ENCODE data around the gene VWA3B. TPM values are rescaled to one million over a fixed set of nuclear protein-coding genes. Genes with fewer than 3 reads are reported as not detected.

The VWA3B gene
- total RNA-seq, 1 donor from 2014 or later: not detected

GRCh38 chr2:98084151-98084868 lies 2.7 kb upstream of the VWA3B start:
- peaks cover 10% of the 10 kb centered on the region for H3K4me1 Mint-ChIP-seq
- H3K4me3 Mint-ChIP-seq: no peak overlapping the region
- H3K27ac Mint-ChIP-seq: no peak overlapping the region
- H3K36me3 Mint-ChIP-seq: no peaks in the 10 kb centered on the region
- peaks cover 57% of the 10 kb centered on the region for H3K27me3 Mint-ChIP-seq (ENCODE audit: low read depth)
- no peak for TF ChIP-seq CTCF (IDR thresholded peaks at IDR 0.05; ENCODE audit: unreplicated experiment)
- no peaks in the 10 kb centered on the region for H3K9me3 Mint-ChIP-seq
- DNase-seq (ENCODE audit: low spot score in 2 of 2, unreplicated experiment in 2 of 2): no peak

- Mint-ChIP-seq H3K4me3 (no peak overlapping the region), H3K27ac (no peak overlapping the region), H3K36me3 (no peaks in the 10 kb centered on the region), H3K9me3 (no peaks in the 10 kb centered on the region), H3K4me1 (peaks cover 10% of the 10 kb centered on the region), H3K27me3 (ENCODE audit: low read depth) (peaks cover 60% of the 10 kb centered on the region)
- no peak for DNase-seq (ENCODE audit: low spot score in 2 of 2, unreplicated experiment in 2 of 2)
- TF ChIP-seq CTCF (IDR thresholded peaks at IDR 0.05; ENCODE audit: unreplicated experiment): no peak
Observed at GRCh38 chr2:98084869-98085238, 2.1 kb upstream of the VWA3B start.

GRCh38 chr2:98085649-98086048 lies 1.3 kb upstream of the VWA3B start:
- Mint-ChIP-seq H3K27ac (no peak overlapping the region), H3K27me3 (ENCODE audit: low read depth) (peaks cover 67% of the 10 kb centered on the region), H3K4me3 (peak overlapping the region; percentile 14), H3K4me1 (peaks cover 10% of the 10 kb centered on the region), H3K9me3 (no peaks in the 10 kb centered on the region), H3K36me3 (no peaks in the 10 kb centered on the region)
- no peak for TF ChIP-seq CTCF (IDR thresholded peaks at IDR 0.05; ENCODE audit: unreplicated experiment)
- DNase-seq (ENCODE audit: low spot score in 2 of 2, unreplicated experiment in 2 of 2): no peak

- no peak for DNase-seq (ENCODE audit: low spot score in 2 of 2, unreplicated experiment in 2 of 2)
- peaks cover 10% of the 10 kb centered on the region for H3K4me1 Mint-ChIP-seq
- peaks cover 73% of the 10 kb centered on the region for H3K27me3 Mint-ChIP-seq (ENCODE audit: low read depth)
- H3K36me3 Mint-ChIP-seq: no peaks in the 10 kb centered on the region
- peak overlapping the region; percentile 71 for H3K4me3 Mint-ChIP-seq
- no peaks in the 10 kb centered on the region for H3K9me3 Mint-ChIP-seq
- no peak for TF ChIP-seq CTCF (IDR thresholded peaks at IDR 0.05; ENCODE audit: unreplicated experiment)
- no peak overlapping the region for H3K27ac Mint-ChIP-seq
Observed at GRCh38 chr2:98087447-98088020, 567 bp downstream of the VWA3B start.

GRCh38 chr2:98088261-98088660 lies 1.3 kb downstream of the VWA3B start:
- Mint-ChIP-seq H3K4me3 (no peak overlapping the region), H3K27ac (no peak overlapping the region), H3K36me3 (no peaks in the 10 kb centered on the region), H3K27me3 (ENCODE audit: low read depth) (peaks cover 69% of the 10 kb centered on the region), H3K4me1 (peaks cover 10% of the 10 kb centered on the region), H3K9me3 (no peaks in the 10 kb centered on the region)
- no peak for DNase-seq (ENCODE audit: low spot score in 2 of 2, unreplicated experiment in 2 of 2)
- TF ChIP-seq CTCF (IDR thresholded peaks at IDR 0.05; ENCODE audit: unreplicated experiment): no peak
